Measurements from ENCODE around the gene PSRC1.

GRCh38 chr1:109256085-109256484 is 26.9 kb downstream of the PSRC1 start:
- TF ChIP-seq POLR2A (IDR thresholded peaks at IDR 0.05) (no peak), CTCF (IDR thresholded peaks at IDR 0.05) (no peak)
